Kidney epithelial cell (primary cell): ENCODE data around the gene COG3. TPM values are rescaled to one million over a fixed set of nuclear protein-coding genes. Genes with fewer than 3 reads are reported as not detected.
A peak's percentile ranks its signal among the peaks of the same experiment; 100 is the strongest.

Experiments used
- DNase-seq: peaks from one replicate; pipeline ENCODE4 v3.0.0-alpha.2; 2010; ENCODE audit warnings: low read depth
- H3K27me3 ChIP-seq: 2 replicates; pipeline ENCODE4 v1.6.0; 2011; ENCODE audit warnings: low read length; ENCODE audit not compliant: control insufficient read depth, insufficient read depth
- H3K36me3 ChIP-seq: 2 replicates; pipeline ENCODE4 v1.5.1; 2011; ENCODE audit warnings: low read length; ENCODE audit not compliant: control insufficient read depth, insufficient read depth
- H3K4me3 ChIP-seq: 2 replicates; pipeline ENCODE4 v1.5.1; 2011; ENCODE audit warnings: low read depth, mild to moderate bottlenecking, control low read depth, low read length
- CTCF ChIP-seq: IDR thresholded peaks from 2 replicates; pipeline ENCODE4 v1.5.1; 2011; ENCODE audit warnings: mild to moderate bottlenecking, moderate library complexity, low read length, control low read depth, inconsistent platforms; ENCODE audit not compliant: insufficient read depth, poor library complexity, severe bottlenecking
- total RNA-seq: library from RNA; depleted of rRNA; stranded (reverse); fragments of >200 nt; gene quantifications from 2 replicates; pipeline ENCODE4 v1.2.3, GENCODE V29; 2015

COG3 gene
- total RNA-seq, 1 donor from 2014 or later, result 32.3 TPM

- peaks cover 10% of the 10 kb centered on the region for H3K27me3 ChIP-seq
- no peak for DNase-seq
- TF ChIP-seq CTCF, result no peak
- no peak overlapping the region for H3K4me3 ChIP-seq
- no peaks in the 10 kb centered on the region for H3K36me3 ChIP-seq
These were observed 111.7 kb downstream of the COG3 start for GRCh38 chr13:45576466-45576865.

DNA sequence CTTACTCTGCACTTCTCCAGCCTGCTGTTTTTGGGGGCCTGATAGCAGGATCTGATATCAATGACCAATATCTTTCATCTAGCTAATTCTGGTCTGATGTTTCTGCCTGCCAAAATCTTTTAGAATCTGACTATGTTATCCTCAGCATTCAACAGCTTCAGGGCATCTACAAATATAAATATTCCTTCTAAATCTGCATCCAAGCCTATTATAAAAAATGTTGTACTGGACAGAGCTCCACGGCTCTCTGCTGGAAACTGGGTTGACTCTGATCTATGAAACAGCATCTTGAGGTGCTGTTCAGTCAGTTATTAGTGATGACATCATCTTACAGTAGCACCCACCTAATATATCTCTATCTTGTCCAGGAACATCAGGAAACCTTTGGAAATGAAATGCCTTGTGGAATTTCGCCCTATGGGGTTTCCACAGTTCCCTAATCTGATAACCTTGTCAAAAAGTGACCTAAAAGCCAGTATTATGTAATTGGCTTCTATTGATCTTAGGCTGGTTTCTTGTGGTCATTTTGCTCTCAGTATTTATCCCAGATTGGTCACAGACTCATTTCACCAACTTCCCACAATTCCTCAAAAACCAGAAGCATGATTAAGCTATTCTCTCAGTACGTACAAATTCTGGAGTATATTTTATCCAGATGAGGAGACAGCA, 117.8 kb downstream of the COG3 start:
- H3K36me3 ChIP-seq, result no peaks in the 10 kb centered on the region
- TF ChIP-seq CTCF, result no peak
- no peak overlapping the region for H3K4me3 ChIP-seq
- H3K27me3 ChIP-seq, result peaks cover 5% of the 10 kb centered on the region
- no peak for DNase-seq

- no peak for DNase-seq
- peak; percentile 25 for TF ChIP-seq CTCF
- H3K27me3 ChIP-seq, result no peaks in the 10 kb centered on the region
These were observed 120.1 kb downstream of the COG3 start for GRCh38 chr13:45584816-45585215.

More at GRCh38 chr13:45584816-45585215, 120.1 kb downstream of the COG3 start:
- H3K36me3 ChIP-seq, result no peaks in the 10 kb centered on the region
- no peak overlapping the region for H3K4me3 ChIP-seq

Other genes starting within 250 kb of the COG3 start
- 2,692 and 3,236 TPM in 2 replicates for gene TPT1, start 123.8 kb upstream of the COG3 start, total RNA-seq
- 9.7 and 14.0 TPM in 2 replicates for gene SLC25A30, start 46.6 kb upstream of the COG3 start, total RNA-seq
- not detected in 2 replicates for gene ERICH6B, start 150.8 kb downstream of the COG3 start, total RNA-seq
- not detected in 2 replicates for gene CBY2, start 237.4 kb downstream of the COG3 start, total RNA-seq